Stimulated activated CD4-positive, alpha-beta T cell treated with anti-CD3 and anti-CD28 coated beads, Interleukin-1b, Interleukin-23, amount 100 ng/mL, for 24 hours (primary cell): ENCODE measurements around the gene GASK1A.
"Not testable (repeated sequence)": the region's sequence is repeated elsewhere in the genome, so short reads cannot be mapped to it uniquely, and the experiment has no call there.

ENCODE experiments used
- DNase-seq, 4 experiments: peaks; one replicate each; pipeline ENCODE4 v3.0.0-alpha.2; 2020; ENCODE audit warnings: low read depth in 4 of 4, low spot score in 1 of 4

The GASK1A gene

DNA sequence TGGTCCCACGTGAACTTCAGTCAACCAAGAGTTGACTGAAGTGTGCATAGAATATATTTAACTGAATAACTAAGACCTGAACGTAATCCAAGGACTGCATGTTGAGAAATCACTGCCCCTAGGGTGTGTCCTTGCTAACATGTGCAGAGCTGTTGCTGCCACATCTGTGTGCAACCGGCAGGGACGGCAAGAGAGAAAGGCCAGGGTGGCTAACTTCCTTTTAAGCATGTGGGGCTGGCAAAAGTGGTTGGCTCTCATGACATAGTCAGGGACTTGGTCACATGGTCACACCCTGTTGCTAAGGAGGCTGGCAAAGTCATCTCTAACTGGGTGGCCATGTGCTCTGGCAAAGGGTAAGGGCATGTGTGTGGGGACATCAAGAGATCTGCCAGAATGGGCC lies 52.4 kb downstream of the GASK1A start:
- no peak for DNase-seq

DNA sequence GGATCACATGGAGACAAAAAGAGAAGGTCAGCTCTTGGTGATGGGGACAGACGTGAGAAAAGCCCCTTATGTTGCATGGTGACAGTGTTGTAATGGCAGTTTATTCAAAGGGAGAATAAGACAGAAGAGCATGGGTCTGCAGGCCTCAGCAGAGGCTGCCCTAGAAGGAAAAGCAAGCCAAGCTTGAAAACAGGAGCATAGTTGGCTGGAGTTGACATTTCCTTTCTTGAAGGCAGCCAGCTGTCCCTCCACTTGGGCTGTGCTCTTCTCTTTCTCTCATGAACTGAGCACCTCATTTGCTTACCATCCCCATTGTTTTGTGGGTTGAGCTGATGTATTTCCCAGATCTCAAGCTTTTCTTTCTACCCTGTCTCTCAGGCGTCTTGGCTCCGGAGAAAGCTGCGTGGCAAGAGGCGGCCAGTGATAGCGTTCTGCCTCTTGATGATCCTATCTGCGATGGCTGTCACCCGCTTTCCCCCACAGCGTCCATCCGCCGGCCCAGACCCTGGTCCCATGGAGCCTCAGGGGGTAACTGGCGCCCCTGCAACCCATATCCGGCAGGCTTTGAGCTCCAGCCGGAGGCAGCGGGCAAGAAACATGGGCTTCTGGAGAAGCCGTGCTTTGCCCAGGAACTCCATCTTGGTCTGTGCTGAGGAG lies 52.9 kb downstream of the GASK1A start:
- DNase-seq = no peak

DNA sequence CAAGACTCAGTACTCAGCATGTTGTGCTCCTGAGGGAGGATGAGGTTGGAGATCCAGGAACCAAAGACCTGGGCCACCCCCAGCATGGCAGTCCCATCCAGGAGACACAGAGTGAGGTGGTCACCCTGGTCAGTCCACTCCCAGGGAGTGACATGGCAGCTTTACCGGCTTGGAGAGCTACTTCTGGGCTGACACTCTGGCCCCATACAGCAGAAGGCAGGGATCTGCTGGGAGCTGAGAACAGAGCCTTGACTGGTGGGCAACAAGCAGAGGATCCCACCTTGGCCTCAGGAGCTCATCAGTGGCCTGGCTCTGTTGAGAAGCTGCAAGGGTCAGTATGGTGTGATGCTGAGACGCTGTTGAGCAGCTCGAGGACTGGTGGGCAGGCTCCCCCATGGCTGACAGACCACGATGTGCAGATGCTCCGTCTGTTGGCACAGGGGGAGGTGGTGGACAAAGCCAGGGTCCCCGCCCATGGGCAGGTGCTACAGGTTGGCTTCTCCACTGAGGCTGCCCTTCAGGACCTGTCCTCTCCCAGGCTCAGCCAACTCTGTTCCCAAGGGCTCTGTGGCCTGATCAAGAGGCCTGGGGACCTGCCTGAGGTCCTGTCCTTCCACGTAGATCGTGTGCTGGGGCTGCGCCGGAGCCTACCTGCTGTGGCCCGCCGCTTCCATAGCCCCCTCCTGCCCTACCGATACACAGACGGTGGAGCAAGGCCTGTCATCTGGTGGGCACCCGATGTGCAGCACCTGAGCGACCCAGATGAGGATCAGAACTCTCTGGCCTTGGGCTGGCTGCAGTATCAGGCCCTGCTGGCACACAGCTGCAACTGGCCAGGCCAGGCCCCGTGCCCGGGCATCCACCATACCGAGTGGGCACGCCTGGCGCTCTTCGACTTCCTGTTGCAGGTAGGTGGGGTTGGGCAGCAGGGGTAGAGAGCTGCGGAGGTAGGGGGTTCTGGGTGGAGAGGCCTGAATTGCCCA lies 53.8 kb downstream of the GASK1A start:
- no peak for DNase-seq

DNA sequence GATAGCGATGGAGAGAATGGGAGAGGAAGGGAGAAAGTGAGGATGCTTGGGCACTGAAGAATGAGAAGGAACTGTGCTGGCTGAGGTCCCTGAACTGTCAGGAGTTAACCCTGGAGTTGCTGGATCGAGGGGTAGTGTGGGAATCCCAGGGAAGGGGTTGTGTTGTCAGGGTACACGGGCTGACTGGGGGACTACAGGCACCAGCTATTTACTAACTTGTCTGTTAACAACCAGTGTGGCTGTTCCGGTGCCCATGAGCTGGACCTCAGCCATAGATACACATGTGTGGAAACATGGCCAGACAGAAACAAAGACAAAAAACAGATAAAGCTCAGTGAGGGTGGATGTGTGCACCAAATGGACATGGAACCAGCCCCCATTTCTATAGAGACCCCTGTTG lies 55.1 kb downstream of the GASK1A start:
- DNase-seq = no peak

DNA sequence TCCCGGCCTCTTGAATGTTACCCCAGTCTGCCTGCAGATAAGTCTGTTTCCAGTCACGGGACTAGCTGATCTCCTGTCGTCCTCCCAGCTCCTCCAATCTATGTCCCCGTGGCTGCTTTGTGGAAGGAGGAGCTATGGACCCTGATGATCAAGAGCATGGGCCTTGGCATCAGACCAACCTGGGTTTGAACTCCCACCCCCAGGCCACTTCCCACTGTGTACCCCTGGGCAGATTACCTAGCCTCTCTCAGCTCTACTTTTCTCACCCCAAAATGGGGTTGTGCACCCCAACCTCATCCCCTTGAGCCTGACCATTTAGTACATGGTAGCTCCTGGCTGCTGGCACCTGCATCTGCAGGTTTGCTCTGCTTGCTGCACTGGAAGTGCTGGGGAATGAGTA lies 55.8 kb downstream of the GASK1A start:
- DNase-seq = no peak

DNA sequence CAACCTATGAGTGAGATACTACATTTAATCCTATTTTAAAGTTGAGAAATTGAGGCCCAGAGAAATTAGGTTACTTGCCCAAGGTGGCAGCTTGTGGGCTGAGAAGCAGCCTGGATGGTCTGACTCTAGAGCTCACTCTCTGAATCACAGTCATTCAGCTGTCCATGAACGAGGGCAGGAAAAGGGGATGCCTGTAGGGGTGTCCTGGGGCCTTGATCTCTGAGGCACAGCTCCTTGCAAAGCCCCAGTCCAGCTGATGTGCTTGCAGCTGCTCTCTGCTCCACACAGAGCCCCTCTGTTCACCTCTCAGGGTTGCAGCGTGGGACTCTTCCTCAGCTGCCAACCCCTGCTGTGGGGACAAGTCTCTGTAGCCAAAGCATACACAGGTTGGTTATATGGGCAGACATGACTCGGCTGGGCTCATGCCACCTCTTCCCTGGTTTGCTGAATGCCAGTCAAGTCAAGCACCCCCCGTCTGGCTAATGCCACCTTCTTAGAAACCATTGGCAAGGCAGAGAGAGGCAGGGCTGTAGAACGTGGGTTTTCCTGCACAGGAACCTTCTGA lies 56.8 kb downstream of the GASK1A start:
- DNase-seq = no peak

DNA sequence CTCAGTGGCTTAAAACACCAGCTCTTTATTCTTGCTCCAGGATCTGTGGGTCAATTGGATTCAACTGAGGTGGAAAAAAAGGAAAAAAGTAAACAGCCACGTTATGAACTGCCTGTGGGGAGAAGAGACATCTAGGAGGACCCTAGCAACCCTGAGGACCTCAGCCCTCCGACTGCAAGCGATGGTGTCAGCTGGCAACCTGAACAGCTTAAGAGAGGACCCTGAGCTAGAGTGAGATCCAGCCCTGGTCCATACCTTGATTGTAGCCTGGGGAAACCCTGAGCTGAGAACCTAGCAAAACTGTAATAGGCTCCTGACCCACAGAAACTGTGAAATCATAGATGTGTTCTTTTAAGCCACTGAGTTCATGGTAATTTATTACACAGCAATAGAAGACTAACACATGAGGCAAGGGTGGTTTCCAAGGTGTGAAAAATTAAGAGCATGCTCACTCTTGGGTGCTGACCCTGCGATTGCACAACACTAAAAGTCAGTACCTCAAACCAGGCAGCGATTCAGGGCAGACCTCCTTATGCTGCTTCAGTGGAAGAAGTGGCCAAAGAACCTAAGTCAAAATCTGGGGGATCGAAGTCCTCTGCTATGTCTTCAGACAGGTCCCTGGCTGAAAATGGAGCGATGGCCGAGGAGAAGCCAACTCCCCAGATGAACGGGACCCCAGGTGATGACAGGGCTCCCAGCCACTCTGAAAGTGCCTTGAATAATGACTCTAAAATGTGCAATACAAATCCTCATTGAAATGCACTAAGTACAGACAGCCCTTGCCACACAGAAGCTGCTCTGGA lies 57.7 kb downstream of the GASK1A start:
- DNase-seq = no peak

DNA sequence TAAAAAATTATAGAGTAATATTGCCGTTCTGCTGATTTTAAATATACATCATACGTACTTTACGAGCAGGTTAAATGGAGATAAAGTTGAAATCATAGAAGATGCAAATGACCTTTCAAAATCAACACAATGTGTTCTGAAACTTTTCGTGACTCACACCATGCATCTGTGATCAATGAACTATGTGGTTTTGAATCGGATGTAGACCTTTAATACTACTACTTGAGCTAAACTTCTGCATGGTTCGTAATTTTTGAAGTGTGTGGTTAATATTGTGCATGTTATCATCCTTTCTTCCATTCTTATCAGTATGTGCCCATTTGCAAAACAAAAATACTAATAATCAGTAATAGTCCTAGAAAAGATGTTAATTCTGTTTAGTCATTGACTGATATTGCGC lies 58.9 kb downstream of the GASK1A start:
- no peak for DNase-seq

DNA sequence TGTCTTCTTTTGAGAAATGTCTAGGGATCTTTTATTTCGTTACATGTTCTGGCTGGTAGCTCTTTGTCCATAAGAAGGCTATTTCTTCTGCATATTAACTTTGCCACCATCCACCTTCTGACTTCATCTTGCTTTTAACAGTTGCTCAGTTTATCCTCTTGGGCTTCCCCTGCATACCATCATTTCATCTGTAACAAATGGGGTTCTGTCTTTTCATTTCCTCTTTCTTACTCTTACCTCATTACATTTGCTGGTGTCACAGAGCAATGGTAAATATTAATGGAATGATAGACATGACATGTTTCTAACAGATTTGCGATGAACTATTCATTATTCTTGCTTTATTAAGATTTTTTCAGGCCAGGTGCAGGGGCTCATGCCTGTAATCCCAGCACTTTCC lies 62.4 kb downstream of the GASK1A start:
- DNase-seq = no peak

DNA sequence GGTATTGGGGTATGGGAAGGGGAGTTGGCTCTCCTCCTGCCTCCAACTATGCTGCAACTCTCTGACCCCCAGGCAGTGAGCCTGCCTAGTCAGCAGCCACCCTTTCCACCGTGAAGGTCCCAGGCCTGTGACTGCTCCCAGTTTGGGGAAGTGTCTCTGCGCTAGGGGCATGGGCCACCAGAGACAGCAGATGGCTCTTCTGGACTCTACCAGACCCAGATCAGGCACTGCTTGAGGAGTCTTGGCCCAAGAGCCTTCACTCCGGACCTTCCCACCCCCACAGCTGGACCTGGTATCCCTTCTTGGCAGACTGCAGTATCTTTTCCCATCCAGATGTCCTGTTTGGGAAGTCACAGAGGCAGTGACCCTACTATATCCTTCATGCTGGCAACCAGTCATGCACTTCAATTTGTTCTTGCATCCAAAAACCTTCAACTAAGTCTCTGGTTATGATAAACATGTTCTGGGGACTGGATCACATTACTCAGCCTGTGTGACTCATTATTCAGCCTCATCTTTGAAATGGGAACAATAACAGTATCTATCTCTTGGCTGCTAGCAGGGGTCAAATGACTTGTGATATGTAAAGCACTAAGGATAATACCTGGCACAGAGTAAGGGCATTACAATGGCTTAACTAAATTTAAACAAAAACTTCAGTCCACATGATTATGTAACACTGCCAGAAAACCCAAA lies 64.1 kb downstream of the GASK1A start:
- no peak for DNase-seq

DNA sequence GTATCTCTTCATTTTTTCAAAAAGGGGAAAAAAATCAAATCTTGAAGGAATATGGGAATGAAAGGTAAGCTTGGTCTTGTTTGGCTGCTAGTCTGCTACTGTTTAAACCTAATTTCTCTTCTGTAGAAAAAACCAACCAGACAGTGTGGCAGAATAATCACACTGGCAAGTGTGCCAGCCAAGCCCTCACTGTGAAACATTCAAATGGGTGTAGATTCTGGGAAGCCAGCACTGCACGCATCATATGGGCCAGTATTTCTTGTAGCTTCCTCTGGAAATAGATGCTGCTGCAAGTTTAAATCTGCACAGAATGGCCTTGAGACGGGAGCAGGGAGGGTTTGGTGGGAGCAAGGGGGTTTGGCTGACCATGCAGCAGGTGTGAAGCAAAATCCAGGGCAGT lies 64.7 kb downstream of the GASK1A start:
- DNase-seq = no peak

DNA sequence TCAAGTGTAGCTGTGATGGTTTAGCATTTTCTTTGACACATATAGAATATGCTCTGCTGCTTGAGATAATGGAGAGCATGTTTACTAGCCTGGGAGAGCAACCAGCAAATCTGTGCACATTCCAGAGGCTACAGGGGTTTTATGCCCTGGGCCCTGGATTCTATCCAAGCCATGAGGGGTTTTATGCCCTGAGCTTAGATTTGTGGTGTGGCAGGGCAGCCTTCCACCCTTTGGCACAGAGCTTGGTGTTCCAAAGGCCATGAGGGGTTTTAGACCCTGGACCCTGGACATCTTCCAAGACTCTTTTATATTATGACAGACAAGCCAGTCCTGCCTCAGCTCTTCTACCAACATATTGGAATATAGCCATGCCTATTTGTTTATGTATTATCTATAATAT lies 66.0 kb downstream of the GASK1A start:
- DNase-seq = not testable (repeated sequence)

DNA sequence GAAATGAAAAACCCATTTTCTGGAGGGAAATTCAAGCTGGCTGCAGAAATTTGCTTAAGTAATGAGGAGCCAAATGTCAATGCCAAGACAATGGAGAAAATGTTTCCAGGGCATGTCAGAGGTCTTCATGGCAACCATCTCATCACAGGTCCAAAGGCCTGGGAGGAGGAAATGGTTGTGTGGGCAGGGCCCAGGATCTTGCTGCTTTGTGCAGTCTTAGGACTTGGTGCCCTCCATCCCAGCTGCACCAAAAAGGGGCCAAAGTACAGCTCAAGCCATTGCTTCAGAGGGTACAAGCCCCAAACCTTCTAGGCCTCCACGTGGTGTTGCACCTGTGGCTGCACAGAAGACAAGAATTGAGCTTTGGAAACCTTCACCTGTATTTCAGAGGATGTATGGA lies 67.5 kb downstream of the GASK1A start:
- no peak for DNase-seq

DNA sequence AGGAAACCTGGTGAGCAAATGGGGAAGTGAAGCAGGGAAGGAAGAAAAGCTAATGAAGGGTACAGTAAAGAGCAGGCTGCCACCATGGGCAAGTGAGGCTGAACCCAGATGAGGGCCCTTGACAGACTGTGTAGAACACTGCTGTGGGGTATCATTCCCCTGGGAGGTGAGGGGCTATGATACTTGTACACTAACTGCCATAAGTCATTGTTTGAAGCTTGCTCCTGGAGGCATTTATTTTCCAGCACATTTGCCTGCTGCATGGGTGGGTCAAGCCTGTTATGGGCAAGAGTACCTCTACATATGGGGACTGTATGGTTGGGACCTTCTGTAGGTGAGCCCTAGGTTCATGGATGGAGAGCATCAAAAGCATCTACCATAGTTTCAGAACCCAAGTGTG lies 69.4 kb downstream of the GASK1A start:
- DNase-seq = no peak

DNA sequence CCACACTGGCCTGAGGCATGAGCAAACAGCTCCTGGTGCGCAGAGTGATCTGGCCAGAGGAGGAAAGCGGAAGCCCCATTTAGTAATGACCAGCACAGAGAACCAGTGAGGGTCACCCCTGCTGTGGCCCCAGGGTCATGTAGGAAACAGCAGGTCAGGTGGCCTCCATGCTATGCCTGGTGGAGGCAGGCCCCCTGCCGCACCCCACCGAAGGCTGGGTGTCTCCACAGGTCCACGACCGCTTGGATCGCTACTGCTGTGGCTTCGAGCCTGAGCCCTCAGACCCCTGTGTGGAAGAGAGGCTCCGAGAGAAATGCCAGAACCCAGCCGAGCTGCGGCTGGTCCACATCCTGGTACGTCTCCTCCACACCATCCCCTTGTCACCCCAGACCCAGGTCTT lies 74.2 kb downstream of the GASK1A start:
- no peak for DNase-seq

DNA sequence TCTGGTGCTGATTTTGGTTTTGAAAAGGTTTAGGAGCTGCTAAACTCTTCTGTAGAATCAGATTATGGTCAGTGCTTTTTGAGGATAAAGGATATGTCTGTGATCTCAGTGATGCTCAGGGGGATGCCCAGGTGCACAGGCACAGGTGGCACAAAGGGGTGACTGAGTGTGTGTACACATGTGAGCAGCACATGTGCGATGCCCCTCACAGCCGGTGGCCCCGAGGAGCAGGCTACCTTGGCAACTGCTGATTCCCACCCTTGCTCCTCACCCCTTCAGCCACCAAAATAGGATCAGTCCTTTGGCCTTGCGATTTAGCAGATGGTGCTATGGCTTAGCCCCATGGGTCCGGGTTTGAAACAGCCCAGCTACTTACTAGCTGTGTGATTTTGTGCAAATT lies 75.6 kb downstream of the GASK1A start:
- DNase-seq = no peak

DNA sequence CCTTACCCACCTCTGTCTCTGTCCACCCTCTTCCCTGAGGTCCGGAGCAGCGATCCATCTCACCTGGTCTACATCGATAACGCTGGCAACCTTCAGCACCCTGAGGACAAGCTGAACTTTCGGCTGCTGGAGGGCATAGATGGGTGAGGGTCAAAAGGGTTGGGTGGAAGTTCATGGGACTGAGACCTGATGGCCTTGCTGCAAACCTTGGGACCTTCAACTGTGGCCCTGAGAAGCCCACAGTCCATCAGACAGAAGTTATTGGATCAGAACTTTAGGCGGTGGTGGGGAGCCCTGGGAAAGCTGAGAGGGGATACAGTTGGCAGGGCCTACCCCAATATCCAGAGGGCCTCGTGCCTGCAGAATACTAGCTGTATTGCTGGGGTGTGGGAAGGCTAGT lies 76.3 kb downstream of the GASK1A start:
- DNase-seq = no peak

DNA sequence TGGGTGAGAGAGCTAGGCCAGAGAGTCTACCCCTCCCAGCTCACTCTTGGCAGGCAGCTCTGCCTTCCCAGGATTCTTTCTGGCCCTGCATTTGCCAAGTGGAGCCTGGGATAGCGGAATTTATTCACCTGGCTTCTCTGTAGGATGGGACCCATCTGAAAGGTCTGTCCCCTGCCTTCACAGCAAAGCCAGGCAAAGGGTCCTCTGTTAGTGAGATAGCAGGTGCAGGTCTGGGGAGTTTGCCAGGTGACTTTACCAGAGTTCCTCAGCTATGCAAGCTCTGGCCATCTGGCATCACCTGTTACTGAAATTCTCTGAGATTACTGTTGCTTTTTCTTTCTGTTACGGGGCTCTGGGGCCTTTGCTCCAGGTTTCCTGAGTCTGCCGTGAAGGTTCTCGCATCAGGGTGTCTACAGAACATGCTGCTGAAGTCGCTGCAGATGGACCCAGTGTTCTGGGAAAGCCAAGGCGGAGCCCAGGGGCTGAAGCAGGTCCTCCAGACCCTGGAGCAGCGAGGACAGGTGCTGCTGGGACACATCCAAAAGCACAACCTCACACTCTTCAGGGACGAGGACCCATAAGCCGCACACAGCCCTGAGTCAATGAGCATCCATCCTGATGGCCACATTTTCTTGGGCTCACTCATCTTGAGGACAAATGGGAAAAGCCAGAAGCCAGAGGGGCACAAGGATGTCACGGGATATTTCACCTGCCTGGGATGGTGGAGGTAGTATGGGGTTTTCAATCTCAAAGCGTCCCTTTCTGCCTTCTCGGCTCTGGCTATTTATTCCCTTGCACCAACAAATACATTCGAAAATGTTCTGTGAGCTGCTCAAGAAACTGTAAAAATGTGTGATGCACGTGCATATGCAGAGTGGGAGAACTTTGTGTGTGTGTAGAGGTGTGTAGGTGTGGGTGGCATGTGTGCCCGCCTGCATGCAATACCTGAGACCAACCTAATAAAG lies 77.0 kb downstream of the GASK1A start:
- no peak for DNase-seq

DNA sequence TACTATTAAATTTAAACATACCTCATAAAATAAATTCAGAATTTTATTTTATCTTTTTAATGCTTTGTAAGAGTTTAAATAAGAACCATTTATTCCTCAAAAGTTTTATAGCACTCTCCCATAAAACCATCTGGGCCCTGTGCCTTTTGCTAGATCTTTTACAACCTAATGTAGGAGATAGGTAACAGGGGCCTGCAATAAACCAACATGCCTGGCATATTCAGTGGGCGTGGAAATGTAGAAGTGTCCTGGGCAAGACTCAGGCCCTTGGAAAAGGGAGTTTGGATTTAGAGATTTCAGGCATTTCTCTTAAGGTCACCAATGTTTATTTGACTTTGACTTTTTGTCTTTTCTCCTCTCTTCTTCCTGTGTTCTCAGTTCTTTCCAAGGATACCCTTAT lies 80.3 kb downstream of the GASK1A start:
- DNase-seq = no peak
